Smooth muscle cell of the pulmonary artery (primary cell): Measurements from ENCODE around the gene PCDHA10. TPM values are rescaled to one million over a fixed set of nuclear protein-coding genes. Genes with fewer than 3 reads are reported as not detected.

ENCODE experiments used
- total RNA-seq: library from RNA; depleted of rRNA; stranded (reverse); fragments of >200 nt; gene quantifications from 2 replicates; pipeline ENCODE4 v1.2.3, GENCODE V29; 2014

Gene PCDHA10, protein sequence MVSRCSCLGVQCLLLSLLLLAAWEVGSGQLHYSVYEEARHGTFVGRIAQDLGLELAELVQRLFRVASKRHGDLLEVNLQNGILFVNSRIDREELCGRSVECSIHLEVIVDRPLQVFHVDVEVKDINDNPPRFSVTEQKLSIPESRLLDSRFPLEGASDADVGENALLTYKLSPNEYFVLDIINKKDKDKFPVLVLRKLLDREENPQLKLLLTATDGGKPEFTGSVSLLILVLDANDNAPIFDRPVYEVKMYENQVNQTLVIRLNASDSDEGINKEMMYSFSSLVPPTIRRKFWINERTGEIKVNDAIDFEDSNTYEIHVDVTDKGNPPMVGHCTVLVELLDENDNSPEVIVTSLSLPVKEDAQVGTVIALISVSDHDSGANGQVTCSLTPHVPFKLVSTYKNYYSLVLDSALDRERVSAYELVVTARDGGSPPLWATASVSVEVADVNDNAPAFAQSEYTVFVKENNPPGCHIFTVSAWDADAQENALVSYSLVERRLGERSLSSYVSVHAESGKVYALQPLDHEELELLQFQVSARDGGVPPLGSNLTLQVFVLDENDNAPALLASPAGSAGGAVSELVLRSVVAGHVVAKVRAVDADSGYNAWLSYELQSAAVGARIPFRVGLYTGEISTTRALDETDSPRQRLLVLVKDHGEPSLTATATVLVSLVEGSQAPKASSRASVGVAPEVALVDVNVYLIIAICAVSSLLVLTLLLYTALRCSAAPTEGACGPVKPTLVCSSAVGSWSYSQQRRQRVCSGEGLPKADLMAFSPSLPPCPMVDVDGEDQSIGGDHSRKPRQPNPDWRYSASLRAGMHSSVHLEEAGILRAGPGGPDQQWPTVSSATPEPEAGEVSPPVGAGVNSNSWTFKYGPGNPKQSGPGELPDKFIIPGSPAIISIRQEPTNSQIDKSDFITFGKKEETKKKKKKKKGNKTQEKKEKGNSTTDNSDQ
- 0.26 and 0.50 TPM in 2 replicates for total RNA-seq

DNA sequence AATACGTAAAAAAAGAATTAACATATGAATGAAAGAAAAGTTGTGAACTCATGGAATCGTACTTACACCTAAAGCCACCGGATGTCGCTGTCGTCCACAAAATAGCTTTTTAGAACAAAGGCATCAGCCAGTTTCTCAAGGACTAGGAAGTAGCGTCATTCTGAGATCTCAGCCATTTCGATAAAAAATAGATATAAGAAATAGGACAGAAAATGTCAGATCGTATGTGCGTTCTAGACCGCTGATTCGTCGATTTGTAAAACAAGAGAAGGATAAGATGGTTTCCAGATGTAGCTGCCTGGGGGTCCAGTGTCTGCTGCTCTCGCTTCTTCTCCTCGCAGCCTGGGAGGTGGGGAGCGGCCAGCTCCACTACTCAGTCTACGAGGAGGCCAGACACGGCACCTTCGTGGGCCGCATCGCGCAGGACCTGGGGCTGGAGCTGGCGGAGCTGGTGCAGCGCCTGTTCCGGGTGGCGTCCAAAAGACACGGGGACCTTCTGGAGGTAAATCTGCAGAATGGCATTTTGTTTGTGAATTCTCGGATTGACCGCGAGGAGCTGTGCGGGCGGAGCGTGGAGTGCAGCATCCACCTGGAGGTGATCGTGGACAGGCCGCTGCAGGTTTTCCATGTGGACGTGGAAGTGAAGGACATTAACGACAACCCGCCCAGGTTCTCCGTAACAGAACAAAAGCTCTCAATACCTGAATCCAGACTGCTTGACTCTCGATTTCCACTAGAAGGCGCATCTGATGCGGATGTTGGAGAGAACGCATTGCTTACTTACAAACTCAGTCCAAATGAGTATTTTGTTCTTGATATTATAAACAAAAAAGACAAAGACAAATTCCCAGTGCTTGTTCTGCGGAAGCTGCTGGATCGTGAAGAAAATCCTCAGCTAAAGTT lies at the start of gene PCDHA10:
PCDHA10 (plus strand) TSS at position 126 of the 903 bp plus-strand sequence; CDS start at position 278, 152 bp downstream.

DNA sequence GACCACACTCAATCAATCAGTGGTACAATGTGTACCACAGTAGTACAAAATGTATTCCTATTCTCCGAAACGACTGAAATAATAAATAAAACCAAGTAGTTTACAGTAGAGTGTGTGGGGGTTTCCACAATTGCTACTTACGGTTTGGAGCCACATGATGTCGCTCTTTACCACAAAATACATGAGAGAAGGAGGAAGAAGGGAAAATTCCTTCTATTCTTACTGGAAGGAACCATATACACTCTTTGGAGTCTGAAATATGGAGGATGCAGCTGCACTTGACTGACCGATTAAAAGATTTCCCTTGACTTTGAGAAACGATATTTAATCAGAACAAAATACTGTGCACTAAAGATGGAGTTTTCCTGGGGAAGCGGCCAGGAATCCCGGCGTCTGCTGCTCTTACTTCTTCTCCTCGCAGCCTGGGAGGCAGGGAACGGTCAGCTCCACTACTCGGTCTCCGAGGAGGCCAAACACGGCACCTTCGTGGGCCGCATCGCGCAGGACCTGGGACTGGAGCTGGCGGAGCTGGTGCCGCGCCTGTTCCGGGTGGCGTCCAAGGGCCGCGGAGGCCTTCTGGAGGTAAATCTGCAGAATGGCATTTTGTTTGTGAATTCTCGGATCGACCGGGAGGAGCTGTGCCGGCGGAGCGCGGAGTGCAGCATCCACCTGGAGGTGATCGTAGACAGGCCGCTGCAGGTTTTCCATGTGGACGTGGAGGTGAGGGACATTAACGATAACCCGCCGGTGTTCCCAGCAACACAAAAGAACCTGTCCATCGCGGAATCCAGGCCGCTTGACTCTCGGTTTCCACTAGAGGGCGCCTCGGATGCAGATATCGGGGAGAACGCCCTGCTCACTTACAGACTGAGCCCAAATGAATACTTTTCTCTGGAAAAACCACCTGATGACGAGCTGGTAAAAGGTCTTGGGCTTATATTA lies 48.6 kb upstream of the PCDHA10 start, which contains the start of gene PCDHA4:
PCDHA4 (plus strand) TSS at position 235 of the 942 bp plus-strand sequence.

DNA sequence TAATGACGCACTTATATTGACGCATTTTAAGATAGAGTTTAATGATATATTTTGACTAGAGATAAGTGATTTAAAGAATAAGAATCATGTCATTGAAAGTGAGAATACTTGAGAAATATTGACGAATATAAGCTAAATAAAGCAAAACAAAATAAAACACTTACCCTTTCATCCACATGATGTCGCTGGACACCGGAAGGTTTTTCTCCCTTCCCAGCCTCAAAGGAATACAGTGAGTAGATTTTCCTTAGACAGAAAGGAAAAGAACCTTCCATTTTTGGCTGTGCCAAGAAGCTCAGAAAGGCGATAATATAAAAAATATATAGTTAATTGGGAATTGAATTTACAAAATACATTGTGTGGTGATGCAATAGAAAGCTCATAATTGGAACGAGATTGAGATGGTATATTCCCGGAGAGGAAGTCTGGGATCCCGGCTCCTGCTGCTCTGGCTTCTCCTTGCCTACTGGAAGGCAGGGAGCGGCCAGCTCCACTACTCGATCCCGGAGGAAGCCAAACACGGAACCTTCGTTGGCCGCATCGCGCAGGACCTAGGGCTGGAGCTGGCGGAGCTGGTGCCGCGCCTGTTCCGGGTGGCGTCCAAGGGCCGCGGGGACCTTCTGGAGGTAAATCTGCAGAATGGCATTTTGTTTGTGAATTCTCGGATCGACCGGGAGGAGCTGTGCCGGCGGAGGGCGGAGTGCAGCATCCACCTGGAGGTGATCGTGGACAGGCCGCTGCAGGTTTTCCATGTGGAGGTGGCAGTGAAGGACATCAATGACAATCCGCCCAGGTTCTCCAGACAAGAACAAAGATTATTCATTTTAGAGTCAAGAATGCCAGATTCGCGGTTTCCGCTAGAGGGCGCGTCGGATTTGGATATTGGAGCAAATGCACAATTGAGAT lies 34.1 kb upstream of the PCDHA10 start, which contains the start of gene PCDHA5:
PCDHA5 (plus strand) TSS at position 239 of the 906 bp plus-strand sequence.

DNA sequence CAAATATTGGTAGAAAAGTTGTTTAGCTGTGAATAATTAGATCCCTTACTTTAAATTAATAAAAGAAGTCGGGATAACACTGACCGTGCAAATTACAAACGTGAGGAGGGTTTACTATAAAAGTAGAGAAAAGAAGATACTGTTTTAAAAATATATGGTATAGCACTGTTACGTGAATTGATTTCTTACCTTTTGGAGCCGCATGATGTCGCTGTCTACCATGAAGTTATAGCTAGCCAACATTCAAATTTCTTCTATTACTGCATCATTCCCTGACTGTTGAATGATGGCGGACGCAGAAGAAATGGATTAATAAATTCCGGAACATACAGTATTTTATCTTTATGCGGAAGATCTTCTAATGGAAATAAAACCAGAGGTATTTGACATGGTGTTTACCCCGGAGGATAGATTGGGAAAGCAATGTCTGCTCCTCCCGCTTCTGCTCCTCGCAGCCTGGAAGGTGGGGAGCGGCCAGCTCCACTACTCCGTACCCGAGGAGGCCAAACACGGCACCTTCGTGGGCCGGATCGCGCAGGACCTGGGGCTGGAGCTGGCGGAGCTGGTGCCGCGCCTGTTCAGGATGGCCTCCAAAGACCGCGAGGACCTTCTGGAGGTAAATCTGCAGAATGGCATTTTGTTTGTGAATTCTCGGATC lies 27.9 kb upstream of the PCDHA10 start, which contains the start of gene PCDHA6:
PCDHA6 (plus strand) TSS at position 257 of the 658 bp plus-strand sequence; CDS start at position 389, 132 bp downstream.

DNA sequence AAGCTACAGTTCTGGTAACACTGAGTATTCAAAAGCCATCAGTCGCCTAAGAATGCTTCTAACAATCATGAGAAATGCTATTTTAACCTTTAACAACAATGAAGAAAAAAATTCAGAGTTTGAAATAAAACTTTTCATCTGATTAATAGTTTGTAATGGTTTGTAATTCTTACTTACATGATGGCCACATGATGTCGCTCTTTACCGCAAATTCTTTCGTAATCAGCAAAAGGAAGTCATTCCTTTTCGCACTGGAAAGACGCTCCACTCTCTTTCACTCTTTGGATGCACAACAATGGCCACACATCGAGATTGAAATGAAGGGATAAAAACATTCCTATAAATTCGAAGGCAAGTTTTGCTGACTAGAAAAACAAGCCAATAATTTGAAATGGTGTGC lies 21.7 kb upstream of the PCDHA10 start, which contains the start of gene PCDHA7:
PCDHA7 (plus strand) TSS at position 277 of the 400 bp plus-strand sequence; CDS start at position 392, 115 bp downstream.

DNA sequence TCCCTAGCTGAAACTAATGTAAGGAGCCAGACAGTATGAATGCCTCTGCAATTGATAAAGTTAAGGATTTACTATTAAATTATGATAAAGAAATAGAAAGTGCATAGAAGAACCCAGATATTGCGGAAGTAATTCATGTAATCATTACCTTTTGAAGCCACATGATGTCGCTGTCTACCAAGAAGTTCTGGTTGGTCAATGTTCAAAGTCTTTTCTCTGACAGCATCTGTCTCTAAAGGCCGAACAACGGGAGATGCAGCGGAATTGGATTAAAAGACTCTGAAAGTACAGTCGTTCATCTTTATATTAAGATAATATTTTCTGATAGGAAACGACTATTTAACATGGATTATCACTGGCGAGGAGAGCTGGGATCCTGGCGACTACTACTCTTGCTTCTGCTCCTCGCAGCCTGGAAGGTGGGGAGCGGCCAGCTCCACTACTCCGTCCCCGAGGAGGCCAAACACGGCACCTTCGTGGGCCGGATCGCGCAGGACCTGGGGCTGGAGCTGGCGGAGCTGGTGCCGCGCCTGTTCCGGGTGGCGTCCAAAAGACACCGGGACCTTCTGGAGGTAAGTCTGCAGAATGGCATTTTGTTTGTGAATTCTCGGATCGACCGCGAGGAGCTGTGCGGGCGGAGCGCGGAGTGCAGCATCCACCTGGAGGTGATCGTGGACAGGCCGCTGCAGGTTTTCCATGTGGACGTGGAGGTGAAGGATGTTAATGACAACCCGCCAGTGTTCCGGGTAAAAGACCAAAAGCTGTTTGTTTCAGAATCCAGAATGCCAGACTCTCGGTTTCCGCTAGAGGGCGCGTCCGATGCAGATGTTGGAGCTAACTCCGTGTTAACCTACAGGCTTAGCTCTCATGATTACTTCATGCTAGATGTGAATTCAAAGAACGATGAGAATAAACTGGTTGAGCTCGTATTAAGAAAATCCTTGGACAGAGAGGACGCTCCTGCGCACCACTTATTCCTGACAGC lies 14.4 kb upstream of the PCDHA10 start, which contains the start of gene PCDHA8:
PCDHA8 (plus strand) TSS at position 210 of the 985 bp plus-strand sequence; CDS start at position 345, 135 bp downstream.

DNA sequence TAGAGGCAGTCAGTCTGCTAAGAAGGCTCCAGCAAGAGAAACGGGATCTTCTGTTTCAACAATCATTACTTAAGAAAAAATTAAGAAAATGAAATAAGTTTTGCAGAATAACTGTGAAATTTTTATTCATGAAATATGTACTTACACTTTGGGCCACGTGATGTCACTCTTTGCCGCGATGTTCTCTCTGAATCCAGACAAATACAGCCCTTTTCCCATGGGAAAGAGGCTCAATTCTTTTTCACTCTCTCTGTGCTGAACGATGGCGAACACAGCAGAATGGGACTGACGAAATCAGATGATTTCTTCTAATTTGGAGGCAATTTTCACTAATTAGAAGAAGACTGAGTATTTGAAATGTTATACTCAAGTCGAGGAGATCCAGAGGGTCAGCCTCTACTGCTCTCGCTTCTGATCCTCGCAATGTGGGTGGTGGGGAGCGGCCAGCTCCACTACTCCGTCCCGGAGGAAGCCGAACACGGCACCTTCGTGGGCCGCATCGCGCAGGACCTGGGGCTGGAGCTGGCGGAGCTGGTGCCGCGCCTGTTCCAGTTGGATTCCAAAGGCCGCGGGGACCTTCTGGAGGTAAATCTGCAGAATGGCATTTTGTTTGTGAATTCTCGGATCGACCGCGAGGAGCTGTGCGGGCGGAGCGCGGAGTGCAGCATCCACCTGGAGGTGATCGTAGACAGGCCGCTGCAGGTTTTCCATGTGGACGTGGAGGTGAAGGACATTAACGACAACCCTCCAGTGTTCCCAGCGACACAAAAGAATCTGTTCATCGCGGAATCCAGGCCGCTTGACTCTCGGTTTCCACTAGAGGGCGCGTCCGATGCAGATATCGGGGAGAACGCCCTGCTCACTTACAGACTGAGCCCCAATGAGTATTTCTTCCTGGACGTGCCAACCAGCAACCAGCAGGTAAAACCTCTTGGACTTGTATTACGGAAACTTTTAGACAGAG lies 7.3 kb upstream of the PCDHA10 start, which contains the start of gene PCDHA9:
PCDHA9 (plus strand) TSS at position 244 of the 964 bp plus-strand sequence; CDS start at position 358, 114 bp downstream.

DNA sequence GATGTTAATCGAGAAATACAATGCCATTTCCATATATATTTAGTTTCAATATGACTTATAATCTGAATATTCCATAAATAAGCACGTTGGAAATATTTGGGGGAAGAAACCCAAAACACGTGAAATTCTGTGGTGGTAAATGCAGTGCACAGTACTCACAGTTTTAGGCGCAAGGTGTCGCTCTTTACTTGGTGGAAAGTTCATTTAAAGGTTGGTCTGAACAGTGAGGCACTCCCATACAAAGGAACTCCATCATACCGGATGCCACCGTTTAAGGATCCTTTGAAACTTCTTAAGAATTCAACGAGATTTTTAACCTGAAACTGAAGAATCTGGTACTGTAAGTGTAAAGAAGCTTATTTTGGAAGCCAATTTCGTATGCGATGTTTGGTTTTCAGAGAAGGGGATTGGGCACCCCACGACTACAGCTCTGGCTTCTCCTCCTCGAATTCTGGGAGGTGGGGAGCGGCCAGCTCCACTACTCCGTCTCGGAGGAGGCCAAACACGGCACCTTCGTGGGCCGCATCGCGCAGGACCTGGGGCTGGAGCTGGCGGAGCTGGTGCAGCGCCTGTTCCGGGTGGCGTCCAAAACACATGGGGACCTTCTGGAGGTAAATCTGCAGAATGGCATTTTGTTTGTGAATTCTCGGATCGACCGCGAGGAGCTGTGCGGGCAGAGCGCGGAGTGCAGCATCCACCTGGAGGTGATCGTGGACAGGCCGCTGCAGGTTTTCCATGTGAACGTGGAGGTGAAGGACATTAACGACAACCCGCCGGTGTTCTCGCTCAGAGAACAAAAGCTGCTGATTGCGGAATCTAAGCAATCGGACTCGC lies 13.2 kb downstream of the PCDHA10 start, which contains the start of gene PCDHA11:
PCDHA11 (plus strand) TSS at position 237 of the 834 bp plus-strand sequence; CDS start at position 384, 147 bp downstream.

DNA sequence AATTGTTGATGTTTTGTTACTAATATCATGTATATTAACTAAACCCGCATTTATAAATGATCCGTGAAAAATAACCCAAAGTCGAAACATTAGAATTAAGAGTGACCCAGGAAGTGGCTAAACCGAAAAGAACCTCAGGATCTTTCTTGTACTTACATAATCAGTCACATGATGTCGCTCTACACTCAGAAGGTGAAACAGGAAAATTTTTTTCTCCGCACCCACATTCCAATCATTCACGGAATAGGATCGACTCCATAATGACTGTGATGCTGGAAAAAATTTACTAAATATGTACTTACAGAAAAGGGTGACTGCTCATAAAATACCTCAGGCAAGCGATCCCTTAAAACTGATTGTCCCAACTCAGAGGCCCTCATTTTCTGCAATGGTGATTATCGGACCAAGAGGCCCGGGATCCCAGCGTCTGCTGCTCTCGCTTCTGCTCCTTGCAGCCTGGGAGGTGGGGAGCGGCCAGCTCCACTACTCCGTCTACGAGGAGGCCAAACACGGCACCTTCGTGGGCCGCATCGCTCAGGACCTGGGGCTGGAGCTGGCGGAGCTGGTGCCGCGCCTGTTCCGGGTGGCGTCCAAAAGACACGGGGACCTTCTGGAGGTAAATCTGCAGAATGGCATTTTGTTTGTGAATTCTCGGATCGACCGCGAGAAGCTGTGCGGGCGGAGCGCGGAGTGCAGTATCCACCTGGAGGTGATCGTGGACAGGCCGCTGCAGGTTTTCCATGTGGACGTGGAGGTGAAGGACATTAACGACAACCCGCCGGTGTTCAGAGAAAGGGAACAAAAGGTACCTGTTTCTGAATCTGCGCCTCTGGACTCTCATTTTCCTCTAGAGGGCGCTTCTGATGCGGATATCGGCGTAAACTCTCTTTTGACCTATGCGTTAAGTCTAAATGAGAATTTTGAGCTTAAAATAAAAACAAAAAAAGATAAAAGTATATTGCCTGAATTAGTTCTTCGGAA lies 19.7 kb downstream of the PCDHA10 start, which contains the start of gene PCDHA12:
PCDHA12 (plus strand) TSS at position 224 of the 981 bp plus-strand sequence; CDS start at position 389, 165 bp downstream.

DNA sequence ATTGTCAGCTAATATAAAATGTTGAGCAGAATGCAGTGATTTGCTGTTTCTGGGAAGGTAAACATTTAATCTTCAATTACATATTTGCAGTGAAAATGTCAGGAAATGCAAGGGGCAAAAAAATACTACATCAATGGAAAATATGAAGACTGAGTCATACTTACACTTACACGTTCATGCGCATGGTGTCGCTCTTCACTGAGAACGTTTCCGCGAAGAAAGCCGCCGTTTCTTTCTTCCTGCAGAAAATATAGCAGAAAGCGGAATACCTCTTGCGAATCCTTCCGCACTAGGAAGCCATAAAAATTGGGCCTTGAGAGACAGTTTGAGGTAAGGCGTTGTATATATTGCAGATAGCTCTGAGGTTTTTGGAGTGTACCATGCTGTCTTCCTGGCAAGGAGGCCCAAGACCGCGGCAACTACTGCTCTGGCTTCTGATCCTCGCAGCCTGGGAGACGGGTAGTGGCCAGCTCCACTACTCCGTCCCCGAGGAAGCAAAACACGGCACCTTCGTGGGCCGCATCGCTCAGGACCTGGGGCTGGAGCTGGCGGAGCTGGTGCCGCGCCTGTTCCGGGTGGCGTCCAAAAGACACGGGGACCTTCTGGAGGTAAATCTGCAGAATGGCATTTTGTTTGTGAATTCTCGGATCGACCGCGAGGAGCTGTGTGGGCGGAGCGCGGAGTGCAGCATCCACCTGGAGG lies 26.3 kb downstream of the PCDHA10 start, which contains the start of gene PCDHA13:
PCDHA13 (plus strand) TSS at position 236 of the 702 bp plus-strand sequence; CDS start at position 381, 145 bp downstream.

